Renal cortex interstitium (tissue), 3 donors: ENCODE data around the gene ZBTB48. TPM values are rescaled to one million over a fixed set of nuclear protein-coding genes. Genes with fewer than 3 reads are reported as not detected.

ENCODE experiments used
- polyA plus RNA-seq, 3 donors: library from polyadenylated mRNA; unstranded; fragments of 120-200 nt; gene quantifications; one replicate each; pipeline ENCODE4 v1.2.1, GENCODE V29; 2013; ENCODE audit not compliant: insufficient read length in 3 of 3

The ZBTB48 gene
- polyA plus RNA-seq, 3 donors, result 26.0 to 40.0 (median 34.0) TPM

Other genes starting within 250 kb of the ZBTB48 start
- 10 to 100 TPM; 24.7 to 36.6 (median 34.0) TPM for gene ACOT7, start 186.2 kb upstream of the ZBTB48 start, polyA plus RNA-seq
- under 1 TPM; 0.17 to 0.89 (median 0.33) TPM for gene HES2, start 160.1 kb upstream of the ZBTB48 start, polyA plus RNA-seq
- gene ESPN, start 155.2 kb upstream of the ZBTB48 start, polyA plus RNA-seq, result 10 to 100 TPM; 12.4 to 31.4 (median 15.6) TPM
- 10 to 100 TPM in 2 of 3 donors, 1 to 10 TPM in 1; 9.0 to 25.7 (median 16.6) TPM for gene TNFRSF25, start 113.8 kb upstream of the ZBTB48 start, polyA plus RNA-seq
- gene PLEKHG5, start 88.3 kb upstream of the ZBTB48 start, polyA plus RNA-seq, result 10 to 100 TPM; 12.8 to 24.6 (median 18.4) TPM
- gene NOL9, start 25.5 kb upstream of the ZBTB48 start, polyA plus RNA-seq, result 10 to 100 TPM; 14.8 to 18.5 (median 18.1) TPM
- under 1 TPM in 2 of 3 donors, not detected in 1; 0.06 to 0.29 TPM for gene TAS1R1, start 24.7 kb upstream of the ZBTB48 start, polyA plus RNA-seq
- 10 to 100 TPM; 12.1 to 17.7 (median 15.4) TPM for gene KLHL21, start 22.9 kb downstream of the ZBTB48 start, polyA plus RNA-seq
- gene PHF13, start 33.7 kb downstream of the ZBTB48 start, polyA plus RNA-seq, result 10 to 100 TPM; 25.2 to 27.1 (median 26.9) TPM
- 10 to 100 TPM; 16.3 to 25.6 (median 20.3) TPM for gene THAP3, start 44.9 kb downstream of the ZBTB48 start, polyA plus RNA-seq
- 10 to 100 TPM; 61.0 to 74.3 (median 67.2) TPM for gene DNAJC11, start 121.8 kb downstream of the ZBTB48 start, polyA plus RNA-seq
- 10 to 100 TPM; 81.9 to 89.8 (median 88.0) TPM for gene CAMTA1, start 205.5 kb downstream of the ZBTB48 start, polyA plus RNA-seq